IPS-NIHi11 (cell line): ENCODE data around the gene AGTRAP.

ENCODE experiments used
- DNase-seq: peaks from one replicate; pipeline ENCODE4 v3.0.0; 2012; ENCODE audit warnings: mixed read lengths, low spot score

The AGTRAP gene

DNA sequence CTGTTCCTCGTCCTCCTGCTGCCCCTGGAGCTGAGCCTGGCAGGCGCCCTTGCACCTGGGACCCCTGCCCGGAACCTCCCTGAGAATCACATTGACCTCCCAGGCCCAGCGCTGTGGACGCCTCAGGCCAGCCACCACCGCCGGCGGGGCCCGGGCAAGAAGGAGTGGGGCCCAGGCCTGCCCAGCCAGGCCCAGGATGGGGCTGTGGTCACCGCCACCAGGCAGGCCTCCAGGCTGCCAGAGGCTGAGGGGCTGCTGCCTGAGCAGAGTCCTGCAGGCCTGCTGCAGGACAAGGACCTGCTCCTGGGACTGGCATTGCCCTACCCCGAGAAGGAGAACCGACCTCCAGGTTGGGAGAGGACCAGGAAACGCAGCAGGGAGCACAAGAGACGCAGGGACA lies 29.6 kb upstream of the AGTRAP start:
- no peak for DNase-seq

DNA sequence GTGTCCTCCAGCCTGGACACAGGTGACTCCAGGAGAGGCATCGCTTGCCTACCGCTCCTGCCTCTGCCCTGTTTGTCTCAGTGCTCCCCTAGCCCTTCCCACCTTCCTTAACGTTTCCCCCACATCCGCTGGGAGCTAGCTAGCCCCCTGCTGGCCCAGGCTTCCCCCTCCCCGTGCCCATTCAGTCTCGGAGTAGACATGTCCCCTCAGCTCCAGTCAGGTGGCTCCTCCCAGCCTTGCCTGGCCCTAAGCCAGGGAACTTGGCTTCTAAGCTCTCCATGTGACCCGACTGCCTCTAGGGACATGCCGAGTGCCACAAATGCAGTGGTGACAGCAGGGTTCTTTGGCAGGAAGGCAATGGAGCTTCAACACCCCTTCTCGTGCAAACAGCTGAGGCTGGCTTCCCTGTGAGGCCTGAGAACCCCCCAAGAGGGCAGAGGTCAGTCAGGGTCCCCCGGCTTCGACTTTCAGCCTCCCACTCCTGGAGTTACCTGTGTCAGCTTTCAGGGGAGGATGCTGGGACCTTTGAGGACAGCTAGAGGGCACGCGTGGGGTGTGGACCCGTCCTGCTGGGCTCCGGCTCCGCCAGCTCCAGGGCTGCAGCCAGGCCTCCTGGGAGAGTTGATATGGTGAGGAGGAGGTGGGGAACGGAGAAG lies 28.2 kb upstream of the AGTRAP start:
- DNase-seq, result peak; percentile 56

DNA sequence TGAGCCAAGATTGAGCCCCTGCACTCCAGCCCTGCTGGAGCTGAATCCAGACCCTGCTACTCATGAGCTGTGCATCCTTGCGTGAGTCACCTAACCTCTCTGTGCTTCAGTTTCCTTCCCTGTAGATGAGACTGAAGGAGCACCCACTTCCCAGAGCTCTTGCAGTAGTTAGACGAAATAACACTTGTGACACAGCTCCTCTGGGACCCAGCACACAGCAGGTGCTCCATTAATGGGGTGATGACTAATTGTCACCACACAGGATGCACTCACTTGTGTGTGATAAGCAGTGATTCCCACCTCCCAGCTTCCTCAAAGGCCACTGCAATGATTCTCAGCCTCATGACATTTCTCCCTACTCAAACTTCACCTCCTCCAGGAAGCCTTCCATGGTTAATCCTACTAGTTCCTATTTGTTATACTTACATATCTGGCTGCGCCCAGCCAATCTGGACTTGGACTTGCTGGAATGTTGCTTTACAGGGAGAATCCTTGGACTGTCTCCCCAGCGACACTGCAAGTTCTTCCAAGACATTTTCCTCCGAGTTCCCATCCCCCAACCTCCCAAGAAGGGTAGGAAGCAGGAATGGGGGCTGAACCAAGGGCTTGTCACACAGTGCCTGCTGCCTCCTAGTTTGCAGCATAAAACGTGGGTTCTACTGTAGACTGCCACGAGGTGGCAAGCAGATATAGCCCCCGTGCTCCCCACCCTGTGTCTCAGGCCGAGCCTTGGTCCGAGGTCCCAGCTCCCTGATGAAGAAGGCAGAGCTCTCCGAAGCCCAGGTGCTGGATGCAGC lies 27.2 kb upstream of the AGTRAP start:
- DNase-seq, result no peak

DNA sequence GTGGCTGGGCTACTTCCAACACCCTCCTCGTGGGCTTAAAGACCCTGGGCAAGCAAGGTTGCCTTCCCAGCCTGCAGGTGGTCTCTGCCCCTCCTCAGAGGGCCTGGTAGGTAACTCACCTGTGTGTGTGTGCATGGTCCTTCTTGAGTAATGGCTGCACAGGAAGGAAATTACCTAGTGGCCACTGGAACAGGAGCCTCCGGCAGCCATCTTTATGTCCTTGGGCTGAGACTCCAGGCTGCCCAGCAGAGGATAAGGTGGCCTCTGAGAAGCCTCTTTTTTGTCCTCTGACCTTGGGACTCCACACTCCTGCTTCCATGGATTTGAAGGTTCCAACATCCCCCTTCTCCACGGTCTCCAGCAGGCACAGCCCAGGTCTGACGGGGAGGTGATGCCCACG lies 24.4 kb upstream of the AGTRAP start:
- DNase-seq, result no peak

DNA sequence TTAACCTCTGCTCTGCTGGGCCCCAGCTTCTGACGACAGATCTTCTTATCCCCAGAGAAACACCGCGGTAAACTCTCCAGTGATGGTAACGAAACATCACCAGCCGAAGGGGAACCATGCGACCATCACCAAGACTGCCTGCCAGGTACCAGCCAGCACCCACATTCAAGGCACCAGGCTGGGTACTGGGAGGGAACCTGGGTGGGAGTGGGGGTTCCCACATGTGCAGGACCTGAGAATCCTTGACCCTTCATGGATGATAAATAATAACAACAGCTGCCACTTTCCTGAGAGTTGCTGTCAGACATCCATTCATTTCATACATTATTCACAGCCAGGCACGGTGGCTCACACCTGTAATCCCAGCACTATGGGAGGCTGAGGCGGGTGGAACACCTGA lies 23.7 kb upstream of the AGTRAP start:
- DNase-seq, result no peak

DNA sequence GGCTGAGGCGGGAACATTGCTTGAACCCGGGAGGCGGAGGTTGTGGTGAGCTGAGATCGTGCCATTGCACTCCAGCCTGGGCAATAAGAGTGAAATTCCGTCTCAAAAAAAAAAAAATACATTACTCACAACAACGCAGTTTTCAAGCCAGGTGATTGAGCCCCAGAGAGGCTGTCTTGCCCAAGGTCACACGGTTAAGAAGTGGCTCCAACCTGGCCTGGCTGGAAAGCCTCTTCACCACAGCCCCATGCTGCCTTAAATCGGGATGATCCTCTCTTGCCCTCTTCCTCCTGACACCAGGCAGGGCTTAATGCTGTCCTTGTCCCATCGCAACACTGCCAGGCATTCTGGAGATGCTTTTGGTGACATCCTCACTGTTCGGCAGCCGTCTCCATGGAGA lies 22.8 kb upstream of the AGTRAP start:
- no peak for DNase-seq

DNA sequence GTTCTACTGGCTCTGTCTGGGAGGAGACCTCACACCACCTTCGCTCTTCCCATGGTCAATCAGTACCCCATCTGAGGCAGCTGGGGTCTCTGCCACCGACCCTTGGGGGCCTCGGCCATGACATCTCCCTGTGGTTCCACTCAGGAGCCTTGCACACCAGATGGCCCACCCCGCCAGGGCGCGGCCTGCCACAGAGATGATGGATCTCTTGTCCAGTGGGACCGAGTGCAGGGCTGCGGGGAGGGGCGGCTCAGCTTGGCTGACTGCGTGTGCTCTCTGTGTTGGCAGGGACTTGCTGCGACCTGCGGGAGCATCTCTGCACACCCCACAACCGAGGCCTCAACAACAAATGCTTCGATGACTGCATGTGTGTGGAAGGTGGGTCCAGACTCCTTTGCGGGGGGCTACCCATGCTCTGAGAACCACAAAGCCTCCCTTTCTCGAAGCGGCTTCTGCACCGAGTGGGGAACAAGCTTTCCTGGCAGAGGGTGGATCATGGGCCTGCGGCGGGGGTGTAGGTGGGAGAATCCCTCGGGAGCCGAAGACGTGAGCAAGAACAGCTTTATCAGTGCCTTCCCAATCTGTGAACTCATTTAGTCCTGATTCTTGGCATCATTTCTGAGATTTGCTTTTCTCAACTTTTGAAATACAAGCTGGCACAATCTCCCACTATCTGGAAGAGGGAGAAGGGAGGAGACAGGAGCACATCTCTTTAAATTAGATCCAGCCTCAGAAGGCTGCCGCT lies 20.9 kb upstream of the AGTRAP start:
- no peak for DNase-seq

DNA sequence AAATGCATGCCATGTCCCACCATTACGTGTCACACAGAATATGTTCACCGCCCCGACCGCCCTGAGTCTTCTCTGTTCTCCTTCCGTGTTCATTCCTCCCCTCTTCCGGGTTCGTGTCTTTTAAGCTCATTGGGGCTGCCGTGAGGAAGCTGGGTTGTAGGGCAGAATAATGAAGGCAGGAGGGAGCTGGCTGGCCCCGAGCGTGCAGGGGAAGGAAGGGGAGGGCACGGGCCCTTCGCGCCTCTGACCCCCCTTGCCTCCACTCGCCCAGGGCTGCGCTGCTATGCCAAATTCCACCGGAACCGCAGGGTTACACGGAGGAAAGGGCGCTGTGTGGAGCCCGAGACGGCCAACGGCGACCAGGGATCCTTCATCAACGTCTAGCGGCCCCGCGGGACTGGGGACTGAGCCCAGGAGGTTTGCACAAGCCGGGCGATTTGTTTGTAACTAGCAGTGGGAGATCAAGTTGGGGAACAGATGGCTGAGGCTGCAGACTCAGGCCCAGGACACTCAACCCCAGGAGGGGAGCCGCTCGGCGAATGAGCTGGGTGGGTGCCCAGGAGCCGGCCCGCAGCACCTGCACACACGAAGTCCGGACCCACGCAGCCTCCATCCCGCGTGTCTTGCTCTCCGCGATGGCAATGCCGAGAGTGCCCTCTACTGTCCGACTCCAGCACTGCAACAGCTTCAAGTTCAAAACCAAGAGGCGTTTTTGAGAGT lies 16.5 kb upstream of the AGTRAP start:
- peak; percentile 81 for DNase-seq

DNA sequence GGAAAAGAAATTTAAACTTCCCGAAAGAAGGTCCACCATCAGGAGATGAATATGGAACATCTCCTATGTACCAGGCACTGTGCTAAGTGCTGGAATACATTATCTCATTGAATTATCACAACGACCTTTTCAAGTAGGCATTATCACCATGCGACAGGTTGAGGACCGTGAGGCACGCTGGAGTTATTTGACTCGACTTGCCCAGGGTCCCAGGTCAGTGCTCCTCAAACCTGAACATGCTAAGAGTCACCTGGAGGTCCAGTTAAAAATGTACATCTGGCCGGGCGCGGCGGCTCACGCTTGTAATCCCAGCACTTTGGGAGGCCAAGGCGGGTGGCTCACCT lies 15.9 kb upstream of the AGTRAP start:
- DNase-seq, result no peak

DNA sequence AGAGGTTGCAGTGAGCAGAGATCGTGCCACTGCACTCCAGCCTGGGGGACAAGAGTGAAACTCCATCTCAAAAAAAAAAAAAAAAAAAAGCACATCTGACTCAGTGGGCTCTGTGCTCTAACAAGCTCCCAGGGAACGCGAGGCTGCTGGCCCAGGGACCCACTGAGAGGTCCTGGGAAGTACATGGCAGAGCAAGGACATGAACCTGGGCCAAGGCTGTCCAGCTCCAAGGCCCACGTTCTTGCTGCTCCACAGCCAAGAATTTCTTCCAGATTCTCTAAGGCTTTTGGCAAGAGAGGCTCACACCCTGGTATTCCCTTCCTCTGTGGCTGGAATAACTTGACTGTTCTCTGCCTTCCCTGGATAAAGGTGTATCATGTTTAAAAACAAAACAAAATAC lies 15.4 kb upstream of the AGTRAP start:
- DNase-seq, result no peak

DNA sequence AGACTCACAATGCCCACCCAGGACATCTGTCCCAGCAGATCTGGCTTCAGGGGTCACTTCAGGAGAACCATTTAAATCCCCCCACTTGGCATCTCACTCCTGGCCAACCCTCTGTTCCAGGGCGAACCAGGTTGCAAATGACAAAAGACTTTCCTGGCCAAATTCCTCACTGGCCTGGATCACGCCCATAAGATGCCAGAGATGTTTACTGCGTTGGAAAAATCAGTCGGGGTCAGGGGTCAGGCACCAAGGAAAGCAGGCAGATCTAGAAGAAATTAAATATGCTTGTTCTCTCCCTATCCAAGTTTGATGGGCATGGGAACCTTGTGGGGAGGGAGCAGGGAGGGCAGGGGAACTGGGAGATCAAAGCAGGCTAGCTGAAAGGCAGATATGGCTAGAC lies 14.6 kb upstream of the AGTRAP start:
- no peak for DNase-seq

DNA sequence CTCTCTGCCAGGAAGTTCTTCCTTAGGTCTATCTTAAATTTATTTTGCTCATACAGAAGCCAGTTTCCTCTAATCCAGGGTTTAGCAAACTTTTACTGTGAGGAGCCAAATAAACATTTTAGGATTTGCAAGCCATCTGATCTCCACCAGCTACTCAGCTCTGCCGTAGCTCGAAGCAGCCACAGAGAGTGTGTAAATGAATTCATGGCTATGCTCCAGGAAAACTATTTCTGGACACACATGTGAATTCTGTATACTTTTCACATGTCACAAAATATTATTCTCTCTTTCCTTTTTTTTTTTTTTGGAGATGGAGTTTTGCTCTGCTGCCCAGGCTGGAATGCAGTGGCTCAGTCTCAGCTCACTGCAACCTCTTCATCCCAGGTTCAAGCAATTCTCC lies 13.4 kb upstream of the AGTRAP start:
- DNase-seq, result no peak

DNA sequence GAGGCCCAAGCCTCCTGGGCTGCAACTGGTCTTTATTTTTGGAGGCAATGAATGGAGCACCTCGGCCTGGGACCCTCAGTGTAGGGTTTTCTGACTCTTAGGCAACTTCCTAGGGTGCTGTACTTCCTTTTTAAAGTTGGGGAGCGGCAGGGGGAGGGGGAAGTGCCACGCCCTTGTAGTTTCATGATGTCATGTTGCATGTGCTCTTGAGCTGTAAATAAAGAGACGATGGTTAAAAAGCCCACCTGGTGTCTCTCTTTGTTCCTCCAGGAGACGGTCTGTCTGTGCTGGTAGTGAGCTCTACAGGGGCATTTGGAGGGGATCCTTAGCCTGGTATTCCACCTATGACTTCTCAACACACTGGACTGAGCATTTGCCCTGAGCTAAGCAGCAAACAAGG lies 10.3 kb upstream of the AGTRAP start:
- DNase-seq, result no peak

DNA sequence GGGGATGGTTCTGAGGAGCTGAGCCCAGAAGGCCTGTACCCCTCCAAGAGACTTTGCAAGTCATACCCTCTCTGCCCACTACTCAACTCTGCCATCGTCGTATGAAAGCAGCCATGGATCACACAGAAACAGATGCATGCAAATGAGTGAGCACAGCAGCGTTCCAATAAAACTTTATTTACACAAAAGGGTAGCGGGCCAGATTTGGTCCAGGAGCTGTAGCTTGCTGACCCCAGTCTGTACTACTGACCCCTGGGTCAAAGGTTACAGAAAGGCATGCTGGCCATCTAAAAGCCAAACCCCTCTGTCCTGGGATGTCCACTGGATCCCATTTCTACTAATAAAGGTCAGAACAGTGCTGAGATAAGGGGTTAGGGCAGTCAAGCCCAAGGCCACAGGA lies 8.8 kb upstream of the AGTRAP start:
- DNase-seq, result no peak

DNA sequence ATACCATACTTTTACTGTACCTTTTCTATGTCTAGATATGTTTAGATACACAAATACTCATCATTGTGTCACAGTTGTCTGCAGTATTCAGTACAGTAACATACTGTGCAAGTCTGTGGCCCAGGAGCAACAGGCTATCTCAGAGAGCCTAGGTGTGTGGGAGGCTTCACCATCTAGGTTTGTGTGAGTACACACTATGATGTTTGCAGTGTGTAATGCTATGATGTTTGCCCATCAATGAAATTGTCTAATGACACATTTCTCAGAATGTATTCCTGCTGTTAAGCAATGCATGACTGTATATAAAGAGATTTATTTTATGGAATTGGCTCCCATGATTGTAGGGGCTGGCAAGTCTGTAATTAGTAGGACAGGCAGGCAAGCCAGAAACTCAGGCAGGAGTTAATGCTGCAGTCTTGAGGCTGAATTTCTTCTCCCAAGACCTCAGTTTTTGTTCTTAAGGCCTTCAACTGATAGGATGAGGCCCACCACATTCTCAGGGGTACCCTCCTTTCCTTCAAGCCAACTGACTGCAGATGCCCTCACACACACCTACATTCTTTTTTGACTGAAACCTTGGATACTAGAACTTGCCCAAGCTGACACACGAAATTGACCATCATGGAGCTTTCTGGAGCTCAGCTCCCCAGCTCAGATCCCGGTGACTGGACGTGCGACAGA lies 7.7 kb upstream of the AGTRAP start:
- DNase-seq, result no peak

DNA sequence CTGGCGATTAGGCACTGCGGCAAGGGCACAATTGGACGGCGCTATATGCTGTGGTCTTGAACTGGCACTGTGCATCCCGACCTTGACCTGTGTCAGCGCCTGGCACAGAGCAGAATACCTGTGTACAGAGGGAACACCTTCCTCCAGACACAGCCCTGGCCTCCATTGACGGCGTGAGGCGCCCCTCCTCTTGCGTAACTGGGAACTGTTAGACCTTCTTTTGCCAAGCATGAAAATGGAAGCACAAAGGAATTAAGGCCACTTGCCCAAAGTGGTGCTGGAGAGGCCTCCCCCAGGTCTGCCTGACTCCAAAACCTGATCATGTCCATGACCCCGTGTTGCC lies 6.8 kb upstream of the AGTRAP start:
- DNase-seq, result no peak

DNA sequence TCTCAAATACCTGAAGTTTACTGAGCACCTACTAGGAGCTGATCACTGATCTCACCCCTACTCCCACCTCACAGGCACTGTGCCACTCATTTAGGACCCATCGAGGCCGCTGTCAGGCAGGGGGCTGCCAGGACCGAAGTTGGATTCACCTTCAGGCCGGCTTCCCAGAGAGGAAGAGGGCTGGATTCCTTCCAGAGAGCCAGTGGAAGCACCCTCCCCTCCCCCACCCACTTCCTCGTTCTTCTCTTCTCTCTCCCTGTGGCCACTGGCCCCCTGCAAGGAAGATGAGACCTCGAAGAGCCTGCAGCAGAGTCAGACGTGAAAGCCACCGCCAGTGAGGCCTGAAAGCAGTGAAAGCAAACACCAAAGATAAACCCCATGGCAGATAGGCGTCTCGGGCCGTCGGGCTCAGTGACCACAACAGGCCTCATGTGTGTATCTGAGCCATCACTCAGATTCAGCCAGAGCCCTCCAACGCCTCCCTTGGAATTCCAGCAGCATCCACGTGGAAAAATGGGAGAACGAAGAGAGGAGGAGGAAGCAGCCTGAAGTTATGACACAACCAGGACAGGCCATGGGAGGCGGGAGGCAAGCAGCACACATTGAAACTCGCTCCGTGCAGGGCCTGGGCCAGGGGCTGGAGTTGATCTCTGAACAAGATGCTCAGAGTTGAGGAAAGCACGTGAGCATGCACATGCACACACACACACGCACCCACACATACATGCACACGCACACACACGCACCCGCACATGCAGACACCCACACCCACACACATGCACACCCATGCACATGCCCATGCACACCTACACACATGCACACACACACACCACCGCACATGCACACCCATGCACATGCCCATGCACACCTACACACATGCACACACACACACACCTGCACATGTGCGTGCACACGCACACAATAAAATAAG lies 6.2 kb upstream of the AGTRAP start:
- DNase-seq, result no peak

DNA sequence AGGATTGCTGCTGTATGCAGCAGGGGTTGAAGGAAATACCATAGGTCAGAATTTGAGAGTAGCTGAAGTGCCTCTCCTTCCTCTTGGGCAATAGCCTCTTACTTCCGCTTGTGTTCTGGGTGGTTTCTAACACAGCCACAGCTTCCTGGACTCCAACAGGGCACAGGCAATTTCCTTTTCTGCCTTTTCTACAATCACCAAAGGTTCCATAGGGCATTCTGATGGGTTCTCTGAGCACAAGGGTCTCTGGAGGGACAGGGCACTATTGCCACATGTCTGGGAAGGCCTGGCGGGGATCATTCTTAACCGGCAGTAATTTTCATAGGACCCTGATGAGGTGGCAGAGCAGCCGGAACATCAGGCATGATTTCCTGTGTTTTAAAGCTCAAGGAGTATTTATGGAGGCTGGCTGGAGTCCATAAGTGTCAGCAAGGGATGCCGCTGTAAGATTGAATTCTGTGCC lies 5.5 kb upstream of the AGTRAP start:
- no peak for DNase-seq

DNA sequence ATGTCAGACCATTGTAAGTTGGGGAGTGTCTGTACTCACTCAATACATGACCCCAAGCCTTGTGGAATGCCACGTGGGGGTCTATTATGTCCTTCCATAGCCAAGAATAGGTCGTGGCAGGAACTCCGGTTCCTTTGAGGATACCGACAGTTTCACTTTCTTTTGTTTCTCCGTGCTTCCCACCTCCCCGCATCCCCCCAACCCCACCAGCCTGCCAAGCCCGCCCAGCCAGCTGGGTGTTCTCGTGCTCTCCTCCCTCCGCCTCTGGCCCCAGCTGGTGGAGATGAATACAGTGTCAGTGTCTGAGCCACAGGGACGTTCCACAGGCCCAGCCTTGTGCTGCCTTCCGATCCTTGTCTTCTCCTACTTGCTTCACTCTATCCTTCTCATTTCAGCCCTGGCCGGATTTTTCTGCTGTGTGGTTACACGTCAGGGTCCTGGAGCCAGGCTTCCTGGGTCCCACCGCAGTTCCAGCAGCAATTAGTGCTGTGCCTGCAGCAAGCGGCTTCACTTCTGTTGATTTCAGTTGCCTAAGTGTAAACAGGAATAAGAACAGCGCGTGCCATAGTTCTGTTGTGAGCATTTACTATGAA lies 4.1 kb upstream of the AGTRAP start:
- peak; percentile 71 for DNase-seq

DNA sequence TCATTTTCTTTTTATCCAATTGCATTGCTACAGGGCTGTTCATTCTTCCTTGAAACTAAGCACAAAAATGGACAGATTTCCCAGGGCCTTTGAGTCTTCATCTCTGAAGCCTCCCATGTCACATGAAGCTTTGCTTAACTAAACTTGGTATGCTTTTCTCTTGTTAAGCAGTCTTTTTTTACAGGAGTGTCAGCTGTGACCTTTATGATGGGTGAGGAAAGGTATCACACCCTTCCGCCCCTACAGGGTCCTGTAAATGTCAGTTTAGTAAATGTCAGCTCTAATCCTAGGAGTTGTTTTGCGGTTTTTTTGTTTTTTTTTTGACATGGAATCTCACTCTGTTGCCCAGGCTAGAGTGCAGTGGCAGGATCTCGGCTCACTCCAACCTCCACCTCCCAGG lies 2.6 kb upstream of the AGTRAP start:
- DNase-seq, result no peak

DNA sequence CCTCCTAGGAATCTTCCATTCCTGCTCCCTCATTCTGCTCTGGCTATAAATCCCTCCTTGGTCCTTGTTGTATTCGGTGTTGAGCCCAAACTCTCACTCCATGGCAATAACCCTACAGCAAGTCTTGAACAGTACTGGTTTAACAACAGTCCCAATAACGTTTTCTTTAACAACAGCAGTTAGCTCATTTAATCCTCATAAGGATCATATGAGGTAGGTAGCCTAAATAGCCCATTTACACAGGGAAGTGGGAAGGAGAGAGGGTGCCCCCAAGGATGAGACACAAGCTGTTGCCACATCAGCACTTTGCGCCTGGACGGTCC lies 444 bp upstream of the AGTRAP start:
- DNase-seq, result no peak
